Limb (tissue), 2 donors: ENCODE data around the gene POU2AF1.

Source experiments
- DNase-seq, 2 donors: peaks; one replicate each; pipeline ENCODE4 v3.0.0-alpha.2; 2016; ENCODE audit errors: extremely low spot score in 2 of 2

POU2AF1 gene

DNA sequence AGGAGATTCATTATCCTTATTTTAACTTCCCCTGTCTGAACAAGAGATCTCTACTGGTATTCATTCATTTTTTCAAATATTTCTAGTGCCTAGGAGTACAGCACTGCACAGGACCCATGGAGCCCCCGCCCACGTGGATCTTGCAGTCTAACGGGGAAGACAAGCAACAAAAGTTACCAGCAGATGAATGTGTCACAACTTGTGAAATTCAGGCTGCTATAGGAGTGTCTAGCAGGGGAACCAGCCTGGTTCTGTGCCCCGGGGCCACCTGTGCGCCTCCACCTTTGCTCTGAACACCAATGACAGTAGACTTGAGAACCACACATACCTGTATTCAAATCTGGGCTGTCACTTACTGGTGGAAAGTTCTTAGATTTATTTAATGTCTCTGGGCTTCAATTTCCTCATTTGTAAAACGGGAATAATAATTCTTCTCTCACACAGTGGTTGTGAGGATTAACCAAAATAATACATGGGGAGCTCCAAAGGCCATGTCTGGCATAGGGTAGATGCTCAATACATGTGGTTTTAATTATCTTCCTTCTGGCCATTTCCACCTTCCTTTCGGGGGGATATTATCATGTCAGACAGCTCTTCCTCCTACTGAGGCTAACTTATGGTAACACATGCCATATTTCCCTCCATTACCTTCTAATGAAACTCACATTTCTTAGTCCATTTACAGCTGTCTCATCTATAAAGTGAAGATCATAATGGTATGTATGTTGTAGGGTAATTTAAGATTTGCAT, 17.8 kb downstream of the POU2AF1 start:
- no peak for DNase-seq

GRCh38 chr11:111360150-111361043, 18.7 kb downstream of the POU2AF1 start:
- no peak for DNase-seq

DNA sequence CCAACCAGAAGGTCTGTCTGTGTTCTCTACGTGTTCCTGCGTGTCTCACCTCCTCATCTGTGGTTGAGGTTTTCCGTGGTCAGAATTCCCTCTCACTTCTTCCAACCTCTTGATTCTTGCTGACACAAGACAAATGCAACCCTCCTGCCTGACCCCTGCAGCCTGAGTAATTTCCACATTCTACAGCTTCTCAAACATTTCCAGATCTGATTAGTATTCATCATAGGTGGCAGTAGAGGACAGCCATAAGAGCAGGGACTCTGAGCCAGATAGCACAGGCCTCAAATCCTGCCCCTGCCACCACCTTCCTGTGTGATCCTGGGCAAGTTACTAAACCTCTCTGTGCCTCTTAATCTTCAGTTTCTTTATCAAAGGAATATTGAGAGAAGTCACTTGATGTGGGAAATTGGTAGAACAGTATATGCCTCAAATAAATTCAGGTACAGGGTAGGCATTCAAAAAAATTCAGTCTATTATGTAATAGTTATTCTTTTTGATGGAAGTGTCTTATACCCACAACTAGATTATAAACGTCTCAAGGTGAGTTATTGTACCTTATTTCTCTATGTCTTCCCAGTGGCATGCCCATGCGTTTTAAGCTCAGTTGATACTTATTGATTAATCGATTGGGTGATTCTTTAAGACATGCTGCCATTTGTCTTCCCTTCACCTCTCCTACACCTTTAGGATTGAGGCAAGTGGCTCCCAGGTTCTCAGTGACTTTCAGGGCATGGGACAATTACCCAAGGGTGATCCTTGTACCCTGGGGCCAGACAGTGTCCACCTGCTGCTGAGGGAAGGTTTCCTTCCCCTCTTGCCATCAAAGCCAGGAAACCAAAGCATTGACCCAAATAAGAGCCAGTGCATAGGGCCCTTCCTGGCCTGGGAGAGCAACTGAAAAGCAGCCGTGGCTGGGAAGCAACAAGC, 19.6 kb downstream of the POU2AF1 start:
- DNase-seq: no peak

DNA sequence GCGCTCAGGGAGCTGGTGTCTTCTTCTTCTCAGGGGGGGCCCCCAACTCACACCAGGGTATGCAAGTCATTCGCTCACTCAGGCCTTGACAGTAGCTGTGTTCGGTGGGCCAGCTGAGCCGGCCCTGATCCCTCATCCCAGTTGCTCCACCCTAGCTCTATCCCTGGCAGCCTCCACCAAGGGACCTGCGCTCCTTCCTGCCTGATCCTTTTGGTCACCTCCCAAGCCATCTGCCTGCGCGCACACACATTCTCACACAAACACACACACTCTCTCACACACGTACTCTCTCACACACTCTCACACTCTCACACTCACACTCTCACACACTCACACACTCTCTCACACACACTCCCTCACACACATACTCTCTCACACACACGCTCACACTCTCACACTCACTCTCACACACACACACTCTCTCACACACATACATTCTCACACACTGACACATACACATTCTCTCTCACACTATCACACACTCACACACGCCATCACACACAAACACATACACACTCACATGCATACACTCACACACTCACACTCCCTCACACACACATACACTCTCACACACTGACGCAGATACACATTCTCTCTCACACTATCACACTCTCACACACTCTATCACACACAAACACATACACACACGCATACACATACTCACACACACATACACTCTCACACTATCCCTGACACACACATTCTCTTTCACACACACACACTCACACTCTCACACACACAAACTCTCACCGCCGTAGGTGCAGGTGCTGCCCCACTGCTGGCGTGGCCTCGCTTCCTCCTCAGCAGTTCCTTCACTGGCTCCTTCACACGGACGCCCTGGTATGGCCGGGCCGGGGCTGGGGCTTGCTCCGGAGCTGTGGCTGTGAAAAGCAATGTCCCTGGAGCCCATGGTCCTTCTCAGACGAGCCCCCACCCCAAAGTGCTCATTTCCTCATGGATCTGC, 20.8 kb downstream of the POU2AF1 start:
- DNase-seq: no peak

DNA sequence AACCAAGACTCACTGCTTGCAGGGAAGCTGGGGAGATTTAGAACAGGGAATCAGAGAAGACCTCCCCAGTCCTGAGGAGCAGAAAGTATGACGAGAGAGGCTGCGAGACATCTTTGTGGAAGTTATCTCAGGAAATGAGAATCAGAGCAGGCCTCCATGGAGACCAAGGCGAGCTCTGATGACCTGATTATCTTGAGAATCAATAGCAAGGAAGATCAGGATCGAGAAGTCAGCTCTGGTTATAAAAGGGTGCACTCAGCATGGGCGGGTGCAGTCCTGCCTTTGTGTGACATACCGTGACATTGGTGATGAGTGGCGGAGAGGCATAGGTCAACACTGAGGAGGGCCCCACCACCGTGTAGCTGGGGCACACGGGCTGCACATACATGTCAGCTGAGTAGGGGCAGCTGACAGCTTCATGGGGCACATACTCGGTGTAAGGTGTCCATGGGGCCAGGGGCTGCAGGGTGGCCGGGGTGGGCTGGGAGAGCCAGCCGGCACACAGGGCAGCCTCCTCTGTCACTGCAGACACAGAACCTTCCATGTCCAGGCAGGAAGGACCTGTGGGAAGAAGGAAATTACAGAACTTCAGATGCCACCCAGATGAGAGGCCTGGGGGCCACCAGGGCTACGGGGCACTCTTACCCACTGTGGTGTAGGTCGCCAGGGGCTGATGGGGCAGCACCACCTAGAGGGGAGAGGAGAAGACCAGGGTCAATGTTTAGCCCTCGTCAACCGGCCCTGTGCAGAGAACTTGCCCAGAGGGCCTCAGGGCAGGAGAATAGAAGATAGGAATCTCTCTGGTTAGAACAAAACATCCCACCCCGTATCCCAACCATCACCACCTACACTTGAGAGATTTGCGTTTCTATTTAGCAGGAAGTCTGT, 21.7 kb downstream of the POU2AF1 start:
- no peak for DNase-seq

DNA sequence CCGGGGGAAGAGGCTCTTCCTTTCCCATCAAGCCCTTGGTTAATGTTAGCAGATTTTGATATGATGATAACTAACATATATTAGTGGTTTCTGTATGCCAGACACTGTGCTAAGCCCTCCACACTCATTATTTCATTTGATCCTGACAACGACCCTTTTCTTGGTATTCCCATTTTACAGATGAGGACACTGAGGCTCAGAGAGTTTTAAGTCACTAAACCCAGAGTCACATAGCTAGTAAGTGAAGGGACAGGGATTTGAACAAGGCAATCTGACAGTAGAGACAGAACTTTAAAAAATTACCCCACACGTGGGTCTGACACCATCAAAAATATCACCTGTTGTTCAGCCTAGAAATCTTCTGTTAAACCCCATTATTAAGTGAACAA, 22.4 kb downstream of the POU2AF1 start:
- no peak for DNase-seq

DNA sequence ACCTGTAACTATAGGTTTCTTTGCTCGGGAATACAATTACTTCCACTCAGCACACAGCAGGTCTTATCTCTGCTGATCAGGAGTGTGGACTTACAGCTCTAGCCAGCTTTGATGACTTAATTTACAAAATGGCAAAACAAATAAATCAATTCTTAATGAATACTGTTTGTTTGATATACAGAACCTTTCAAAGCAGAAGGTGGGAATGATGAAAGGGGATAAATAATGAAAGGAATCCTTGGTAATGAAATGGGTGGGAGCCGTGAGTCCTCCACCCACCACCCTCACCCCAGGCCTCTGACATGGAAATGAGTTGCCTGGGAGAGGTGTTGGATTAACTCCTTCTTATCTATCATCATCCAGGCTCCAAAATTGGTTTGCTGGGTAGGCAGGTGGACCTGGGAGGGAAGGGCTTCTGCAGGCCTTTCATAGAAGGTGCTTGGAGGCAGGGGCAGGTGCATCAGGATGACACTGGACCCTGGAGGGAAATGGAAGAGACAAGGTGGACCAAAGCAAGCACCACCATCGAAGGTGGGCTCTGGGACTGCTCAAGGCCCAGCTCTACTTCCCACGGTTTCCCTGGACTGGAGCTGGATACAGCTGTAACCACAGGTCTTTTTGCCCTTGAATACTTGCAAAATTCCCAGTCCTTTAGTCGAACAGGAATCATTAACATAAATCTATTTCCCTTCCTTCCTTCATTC, 23.0 kb downstream of the POU2AF1 start:
- DNase-seq: no peak

DNA sequence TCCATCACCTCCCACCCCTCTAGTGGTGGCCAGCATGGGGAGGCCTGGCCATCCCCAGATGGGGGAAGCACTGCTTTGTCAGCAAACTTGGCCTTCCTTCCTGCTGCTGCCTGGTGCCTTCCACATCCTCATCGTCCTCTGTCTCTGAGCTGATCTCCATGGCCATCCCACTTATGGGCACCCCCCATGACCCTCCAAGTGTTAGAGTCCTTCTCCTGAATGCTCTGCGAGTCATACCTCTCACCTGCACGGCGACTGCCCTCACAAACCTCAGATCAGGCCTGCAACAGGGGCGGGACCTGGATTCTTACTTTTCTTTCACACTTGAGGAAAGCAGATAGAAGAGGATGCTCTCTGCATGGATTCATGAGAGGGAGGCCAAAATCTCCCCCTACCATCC, 24.0 kb downstream of the POU2AF1 start:
- no peak for DNase-seq

DNA sequence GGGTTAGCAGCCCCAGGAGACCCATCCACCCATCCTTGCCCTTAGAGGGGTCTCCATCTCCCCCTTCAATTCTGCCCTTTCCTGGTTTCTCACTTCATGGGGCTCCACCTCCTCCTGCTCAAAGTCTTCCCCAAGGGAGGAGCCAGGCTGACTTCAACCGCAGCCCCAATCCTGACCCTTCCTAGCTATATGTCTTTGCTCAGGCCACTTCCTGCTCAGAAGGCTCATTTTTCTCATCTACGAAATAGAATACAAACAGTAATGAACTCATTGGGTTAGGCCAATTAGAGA, 24.5 kb downstream of the POU2AF1 start:
- DNase-seq: no peak

- no peak for DNase-seq
Observed at GRCh38 chr11:111353776-111354600, 25.1 kb downstream of the POU2AF1 start.

DNA sequence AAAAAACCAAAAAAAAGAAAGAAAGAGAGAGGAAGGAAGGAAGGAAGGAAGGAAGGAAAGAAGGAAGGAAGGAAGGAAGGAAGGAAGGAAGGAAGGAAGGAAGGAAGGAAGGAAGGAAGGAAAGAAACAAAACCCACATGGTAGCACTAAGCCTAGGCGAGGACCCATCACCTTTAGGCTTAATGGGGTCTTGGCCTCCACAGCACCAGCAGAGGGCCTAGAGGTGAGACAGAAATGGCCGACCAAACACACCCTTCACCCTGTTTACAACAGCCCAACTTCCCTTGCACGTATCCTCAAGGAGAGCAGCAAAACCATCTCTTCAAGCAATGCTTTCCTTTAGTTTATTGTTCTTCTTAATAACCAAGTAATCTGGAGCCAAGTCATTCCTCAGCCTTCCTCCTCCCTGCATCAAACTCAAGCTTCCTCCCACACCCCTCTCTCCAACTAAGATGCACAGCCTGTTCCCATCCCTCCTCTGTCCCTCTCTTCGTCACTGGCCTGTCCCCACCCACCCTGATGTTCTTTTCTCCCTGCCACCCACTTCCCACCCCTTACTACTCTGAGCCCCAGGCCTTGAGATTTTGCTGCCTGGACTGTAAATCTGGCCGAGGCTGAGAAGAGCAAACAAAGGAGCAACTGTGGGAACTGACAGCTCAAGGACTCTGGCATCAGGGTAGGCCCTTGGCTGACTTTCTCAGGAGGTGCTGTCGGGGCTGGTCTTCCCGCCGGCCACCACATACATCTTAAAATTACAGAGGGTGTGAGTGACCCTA, 26.0 kb downstream of the POU2AF1 start:
- DNase-seq: no peak

- no peak for DNase-seq
Observed at GRCh38 chr11:111352231-111352746, 26.8 kb downstream of the POU2AF1 start.

DNA sequence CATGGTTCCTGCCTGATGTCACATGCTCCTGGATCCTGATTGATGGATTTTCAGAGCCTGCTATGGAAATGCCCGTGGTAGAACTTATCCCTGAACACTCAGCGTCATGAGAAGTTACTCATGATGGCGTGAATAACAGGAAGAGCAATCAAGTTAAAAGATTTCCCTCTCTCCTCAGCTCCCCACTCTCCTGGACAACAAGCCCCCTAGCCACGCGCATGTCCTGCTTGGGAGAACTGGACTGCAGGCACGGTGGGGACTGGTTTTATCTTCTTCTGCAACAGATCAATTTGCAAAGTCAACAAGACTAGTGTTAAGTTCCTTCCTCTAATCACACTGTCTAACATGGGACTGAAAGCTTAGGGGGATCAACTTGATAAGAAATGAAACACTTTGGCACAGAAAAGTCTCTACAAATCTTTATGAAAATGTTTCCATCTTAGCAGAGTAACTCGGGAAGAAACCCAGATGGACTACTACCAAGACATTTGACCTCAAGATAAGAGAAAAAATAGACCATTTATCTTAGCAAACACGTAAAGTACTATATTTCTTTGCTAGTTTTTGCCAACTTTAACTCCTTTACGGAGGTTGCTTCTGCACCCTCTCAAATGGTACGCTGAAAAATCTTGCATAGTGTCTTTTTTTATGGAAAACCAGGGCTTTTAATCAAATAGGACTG, 27.6 kb downstream of the POU2AF1 start:
- no peak for DNase-seq

GRCh38 chr11:111350811-111351210, 28.3 kb downstream of the POU2AF1 start:
- DNase-seq: no peak

DNA sequence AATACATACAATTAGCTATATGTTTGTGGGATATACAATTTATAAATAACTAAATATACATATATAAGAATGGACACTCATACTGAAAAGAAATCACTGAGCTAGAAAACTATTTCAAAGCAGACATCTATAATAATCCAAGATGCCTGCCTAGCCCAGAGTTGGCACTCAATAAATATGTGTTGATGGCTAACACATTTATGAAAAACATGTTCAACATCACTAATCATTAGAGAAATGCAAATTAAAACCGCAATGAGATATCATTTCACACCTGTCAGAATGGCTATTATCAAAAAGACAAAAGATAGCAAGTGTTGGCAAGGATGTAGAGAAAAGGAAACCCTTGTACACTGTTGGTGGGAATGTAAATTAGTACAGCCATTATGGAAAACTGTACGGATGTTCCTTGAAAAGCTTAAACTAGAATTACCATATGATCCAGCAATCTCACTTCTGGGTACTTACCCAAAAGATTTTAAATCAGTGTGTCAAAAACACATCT, 29.8 kb downstream of the POU2AF1 start:
- DNase-seq: no peak

DNA sequence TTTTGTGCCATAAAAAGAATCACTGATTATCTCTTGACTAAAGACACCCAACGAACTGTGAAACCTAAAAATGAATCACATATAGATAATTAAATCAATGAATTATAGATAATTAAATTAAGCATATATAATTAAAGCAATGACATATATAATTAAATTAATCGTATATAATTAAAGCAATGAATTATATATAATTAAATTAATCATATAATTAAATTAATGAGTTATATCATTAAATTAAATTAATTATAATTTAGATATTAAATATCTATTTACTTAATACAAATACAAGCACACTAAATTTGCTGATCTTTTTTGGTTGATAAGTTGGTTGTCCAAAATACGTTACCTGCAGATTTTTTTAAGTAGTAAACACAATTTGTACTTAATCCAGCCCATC, 30.9 kb downstream of the POU2AF1 start:
- no peak for DNase-seq
